Gastroesophageal sphincter (tissue), 3 donors: ENCODE results near the gene ANKS1B.

Experiments
- CTCF ChIP-seq, 4 experiments: fragments of 200-600 bp in 2 of 4; fragments of 450-650 bp in 2 of 4; sonication (generic) in 1 of 4; IDR thresholded peaks; one replicate each; pipeline ENCODE4 v1.5.1; 2017 to 2019; ENCODE audit warnings: antibody characterized with exemption in 4 of 4, mild to moderate bottlenecking in 2 of 4, moderate library complexity in 2 of 4
- POLR2A ChIP-seq, 2 donors: fragments of 450-650 bp; IDR thresholded peaks; one replicate each; pipeline ENCODE4 v1.6.1; 2017; ENCODE audit warnings: antibody characterized with exemption in 2 of 2, mild to moderate bottlenecking in 2 of 2, moderate library complexity in 1 of 2

GRCh38 chr12:99110212-99110611 is 874.5 kb downstream of the ANKS1B start:
- TF ChIP-seq CTCF (IDR thresholded peaks at IDR 0.05), result no peak
- no peak for TF ChIP-seq POLR2A (IDR thresholded peaks at IDR 0.05)
